ENCODE results near the gene PFDN6.
"Not testable (repeated sequence)": the region's sequence is repeated elsewhere in the genome, so short reads cannot be mapped to it uniquely, and the experiment has no call there.

PFDN6 gene

GRCh38 chr6:33272275-33273128, 16.9 kb upstream of the PFDN6 start:
- H3K27ac ChIP-seq, result peak overlapping the region; percentile 33 to 99 (median 96)
- peak overlapping the region; percentile 51 to 88 (median 79) for H3K4me3 ChIP-seq

GRCh38 chr6:33273129-33273923, 16.1 kb upstream of the PFDN6 start:
- H3K27ac ChIP-seq, result peak overlapping the region in 18 of 21 experiments; percentile 87 to 99 (median 96)

GRCh38 chr6:33273924-33274902, 15.2 kb upstream of the PFDN6 start:
- H3K4me3 ChIP-seq, result peak overlapping the region in 6 of 7 experiments; percentile 10 to 83 (median 71)

More at GRCh38 chr6:33273129-33273923, 16.1 kb upstream of the PFDN6 start:
- H3K4me3 ChIP-seq, result peak overlapping the region; percentile 51 to 88 (median 79)

GRCh38 chr6:33275795-33276580, 13.4 kb upstream of the PFDN6 start:
- Histone ChIP-seq H3K4me3 (peak overlapping the region in 6 of 7 experiments; percentile 55 to 86 (median 66)), H3K27ac (peak overlapping the region in 20 of 21 experiments; percentile 84 to 98 (median 95))

More at GRCh38 chr6:33273924-33274902, 15.2 kb upstream of the PFDN6 start:
- peak overlapping the region in 12 of 21 experiments; percentile 8 to 97 (median 38) for H3K27ac ChIP-seq

- H3K27ac ChIP-seq, result peak overlapping the region in 20 of 21 experiments; percentile 84 to 98 (median 95)
- peak overlapping the region; percentile 55 to 86 (median 66) for H3K4me3 ChIP-seq
These were observed 12.9 kb upstream of the PFDN6 start for GRCh38 chr6:33276581-33276863.

- H3K4me3 ChIP-seq, result peak within 1 kb of the TSS; percentile 55 to 86 (median 66)
- H3K27ac ChIP-seq, result peak within 1 kb of the TSS; percentile 27 to 98 (median 95)
These were observed 12.3 kb upstream of the PFDN6 start, which contains the start of gene B3GALT4 for GRCh38 chr6:33276864-33277662. B3GALT4 (plus strand) TSS chr6:33277123; CDS start chr6:33277420, 297 bp downstream.

GRCh38 chr6:33277663-33278391, 11.6 kb upstream of the PFDN6 start:
- Histone ChIP-seq H3K4me3 (peak overlapping the region; percentile 55 to 86 (median 66)), H3K27ac (peak overlapping the region; percentile 27 to 98 (median 95))

GRCh38 chr6:33278392-33278741, 11.0 kb upstream of the PFDN6 start:
- Histone ChIP-seq H3K27ac (peak overlapping the region in 20 of 21 experiments; percentile 27 to 98 (median 95)), H3K4me3 (peak overlapping the region in 4 of 7 experiments; percentile 55 to 86 (median 68))

GRCh38 chr6:33278810-33279209, 10.6 kb upstream of the PFDN6 start:
- Histone ChIP-seq H3K4me3 (no peak overlapping the region), H3K27ac (peak overlapping the region in 8 of 21 experiments; percentile 3 to 97 (median 92))

- Histone ChIP-seq H3K27ac (peak overlapping the region in 9 of 21 experiments; percentile 3 to 96 (median 22)), H3K4me3 (no peak overlapping the region)
These were observed 10.1 kb upstream of the PFDN6 start for GRCh38 chr6:33279257-33279695.

GRCh38 chr6:33279971-33280511, 9.4 kb upstream of the PFDN6 start:
- Histone ChIP-seq H3K4me3 (no peak overlapping the region), H3K27ac (peak overlapping the region in 8 of 21 experiments; percentile 9 to 41 (median 26))

- H3K4me3 ChIP-seq, result no peak overlapping the region
- peak overlapping the region in 6 of 21 experiments; percentile 9 to 39 (median 32) for H3K27ac ChIP-seq
These were observed 8.9 kb upstream of the PFDN6 start for GRCh38 chr6:33280539-33280938.

GRCh38 chr6:33285214-33285613, 4.2 kb upstream of the PFDN6 start:
- not testable (repeated sequence) for H3K4me3 ChIP-seq, H3K27ac ChIP-seq

- Histone ChIP-seq H3K4me3 (no peak overlapping the region), H3K27ac (no peak overlapping the region)
These were observed 2.2 kb upstream of the PFDN6 start for GRCh38 chr6:33286946-33287914.

All from skin epidermis (tissue), 12 donors.